ENCODE data around the gene VWCE.
"Not testable (repeated sequence)": the region's sequence is repeated elsewhere in the genome, so short reads cannot be mapped to it uniquely, and the experiment has no call there.

Gene VWCE

GRCh38 chr11:61226457-61227137 lies 68.5 kb downstream of the VWCE start:
- FAIRE-seq, result not testable (repeated sequence)

GRCh38 chr11:61222692-61223091 lies 72.4 kb downstream of the VWCE start:
- not testable (repeated sequence) for FAIRE-seq; DNase-seq (ENCODE audit: extremely low spot score, insufficient read length, low read depth)

More at GRCh38 chr11:61226457-61227137, 68.5 kb downstream of the VWCE start:
- DNase-seq (ENCODE audit: extremely low spot score, insufficient read length, low read depth), result not testable (repeated sequence)

- FAIRE-seq; DNase-seq (ENCODE audit: extremely low spot score, insufficient read length, low read depth): not testable (repeated sequence)
Measured at GRCh38 chr11:61222047-61222446, 73.1 kb downstream of the VWCE start, which contains the start of gene PGA4. Gene PGA4, plus strand, starts transcription at chr11:61222347. Its CDS starts 54 bp downstream, at chr11:61222401.

GRCh38 chr11:61219016-61219415 lies 76.1 kb downstream of the VWCE start:
- not testable (repeated sequence) for DNase-seq (ENCODE audit: extremely low spot score, insufficient read length, low read depth); FAIRE-seq

- peak; percentile 53 for FAIRE-seq
- DNase-seq (ENCODE audit: extremely low spot score, insufficient read length, low read depth), result not testable (repeated sequence)
Measured at GRCh38 chr11:61218306-61218705, 76.8 kb downstream of the VWCE start.

- DNase-seq (ENCODE audit: extremely low spot score, insufficient read length, low read depth); FAIRE-seq: not testable (repeated sequence)
Measured at GRCh38 chr11:61213711-61214324, 81.3 kb downstream of the VWCE start.

GRCh38 chr11:61212202-61212601 lies 82.9 kb downstream of the VWCE start:
- not testable (repeated sequence) for FAIRE-seq; DNase-seq (ENCODE audit: extremely low spot score, insufficient read length, low read depth)

GRCh38 chr11:61211327-61211952 lies 83.7 kb downstream of the VWCE start:
- not testable (repeated sequence) for FAIRE-seq; DNase-seq (ENCODE audit: extremely low spot score, insufficient read length, low read depth)

GRCh38 chr11:61210629-61211028 lies 84.5 kb downstream of the VWCE start:
- DNase-seq (ENCODE audit: extremely low spot score, insufficient read length, low read depth); FAIRE-seq: not testable (repeated sequence)

Measured in GM18507 (cell line).